Lower lobe of right lung (tissue), 2 donors: ENCODE measurements around the gene SDK1. TPM values are rescaled to one million over a fixed set of nuclear protein-coding genes. Genes with fewer than 3 reads are reported as not detected.

Source experiments
- ATAC-seq, 2 donors: fragments of 200-7000 bp; cut with Tn5 transposase; one replicate each; pipeline ENCODE4 v1.9.1; 2020 to 2022; ENCODE audit warnings: mild to moderate bottlenecking in 2 of 2, moderate library complexity in 2 of 2
- DNase-seq: peaks from one replicate; pipeline ENCODE4 v3.0.0-alpha.2; 2020
- H3K27ac ChIP-seq: fragments of 200-600 bp; one replicate; pipeline ENCODE4 v1.8.0; 2022
- H3K27me3 ChIP-seq: fragments of 200-600 bp; one replicate; pipeline ENCODE4 v1.8.0; 2022; ENCODE audit warnings: low read depth
- H3K36me3 ChIP-seq: fragments of 200-600 bp; one replicate; pipeline ENCODE4 v1.8.0; 2022; ENCODE audit warnings: mild to moderate bottlenecking
- H3K4me1 ChIP-seq: fragments of 200-600 bp; one replicate; pipeline ENCODE4 v1.8.0; 2022
- H3K4me3 ChIP-seq: fragments of 200-600 bp; one replicate; pipeline ENCODE4 v1.8.0; 2022; ENCODE audit warnings: mild to moderate bottlenecking
- H3K9me3 ChIP-seq: fragments of 200-600 bp; one replicate; pipeline ENCODE4 v1.8.0; 2022
- CTCF ChIP-seq: fragments of 200-600 bp; IDR thresholded peaks from one replicate; pipeline ENCODE4 v1.8.0; 2022; ENCODE audit warnings: antibody characterized with exemption, mild to moderate bottlenecking
- intact Hi-C: fragments of 100-400 bp; cut with DNase I; formaldehyde crosslinking; loops from one replicate; pipeline ENCODE4 v1.11.0; 2022
- total RNA-seq: library from RNA; stranded (reverse); fragmentation: NEBNext Ultra II Directional; extraction: Animal tissue kit (Norgen Biotek cat#: 25700); gene quantifications from one replicate; pipeline ENCODE4 v1.2.1, GENCODE V29; 2021
- donor health status: DM: no; HTN: yes; CAD: no; lungs with severe emphysema.

The SDK1 gene
- total RNA-seq, 1 donor from 2014 or later, result 10.0 TPM

- ATAC-seq, result no peak
- no peaks in the 10 kb centered on the region for H3K4me1 ChIP-seq
- intact Hi-C loops, result no loop called here
- no peaks in the 10 kb centered on the region for H3K36me3 ChIP-seq
- no peaks in the 10 kb centered on the region for H3K27me3 ChIP-seq
- H3K4me3 ChIP-seq, result no peak overlapping the region
- DNase-seq, result no peak
- no peak for TF ChIP-seq CTCF
- H3K27ac ChIP-seq, result no peak overlapping the region
- H3K9me3 ChIP-seq, result no peaks in the 10 kb centered on the region
Observed at GRCh38 chr7:4151926-4152549, 851.0 kb downstream of the SDK1 start.

GRCh38 chr7:4154882-4155535, 854.0 kb downstream of the SDK1 start:
- intact Hi-C loops, result no loop called here

GRCh38 chr7:4156190-4156589, 855.1 kb downstream of the SDK1 start:
- ATAC-seq (no peak), DNase-seq (no peak)
- H3K27me3 ChIP-seq, result no peaks in the 10 kb centered on the region
- no peaks in the 10 kb centered on the region for H3K9me3 ChIP-seq
- TF ChIP-seq CTCF, result no peak
- no peak overlapping the region for H3K4me3 ChIP-seq
- H3K4me1 ChIP-seq, result no peaks in the 10 kb centered on the region
- intact Hi-C loops, result no loop called here
- no peaks in the 10 kb centered on the region for H3K36me3 ChIP-seq
- no peak overlapping the region for H3K27ac ChIP-seq

More at GRCh38 chr7:4154882-4155535, 854.0 kb downstream of the SDK1 start:
- DNase-seq (no peak), ATAC-seq (no peak)
- H3K4me3 ChIP-seq, result no peak overlapping the region
- no peaks in the 10 kb centered on the region for H3K27me3 ChIP-seq
- H3K4me1 ChIP-seq, result no peaks in the 10 kb centered on the region
- H3K36me3 ChIP-seq, result no peaks in the 10 kb centered on the region
- no peak for TF ChIP-seq CTCF
- H3K27ac ChIP-seq, result no peak overlapping the region
- H3K9me3 ChIP-seq, result no peaks in the 10 kb centered on the region

GRCh38 chr7:4157651-4158050, 856.6 kb downstream of the SDK1 start:
- Histone ChIP-seq H3K36me3 (no peaks in the 10 kb centered on the region), H3K4me1 (no peaks in the 10 kb centered on the region), H3K9me3 (no peaks in the 10 kb centered on the region), H3K4me3 (no peak overlapping the region), H3K27ac (no peak overlapping the region), H3K27me3 (no peaks in the 10 kb centered on the region)
- no peak for TF ChIP-seq CTCF
- intact Hi-C loops, result no loop called here
- DNase-seq (no peak), ATAC-seq (no peak)

- intact Hi-C loops, result no loop called here
- ATAC-seq, result no peak
- H3K27me3 ChIP-seq, result no peaks in the 10 kb centered on the region
- H3K27ac ChIP-seq, result no peak overlapping the region
- no peaks in the 10 kb centered on the region for H3K36me3 ChIP-seq
- no peaks in the 10 kb centered on the region for H3K9me3 ChIP-seq
- no peaks in the 10 kb centered on the region for H3K4me1 ChIP-seq
- H3K4me3 ChIP-seq, result no peak overlapping the region
- no peak for TF ChIP-seq CTCF
- DNase-seq, result no peak
Observed at GRCh38 chr7:4158441-4159153, 857.5 kb downstream of the SDK1 start.
